GM18867 (cell line): ENCODE measurements around the gene PLK5.
"Not testable (repeated sequence)": the region's sequence is repeated elsewhere in the genome, so short reads cannot be mapped to it uniquely, and the experiment has no call there.

ENCODE experiments used
- ATAC-seq: cut with Tn5 transposase; IDR thresholded peaks from one replicate; pipeline ENCODE4 v1.9.1; 2021; ENCODE audit warnings: mild to moderate bottlenecking, moderate library complexity; ENCODE audit not compliant: unreplicated experiment

The PLK5 gene

DNA sequence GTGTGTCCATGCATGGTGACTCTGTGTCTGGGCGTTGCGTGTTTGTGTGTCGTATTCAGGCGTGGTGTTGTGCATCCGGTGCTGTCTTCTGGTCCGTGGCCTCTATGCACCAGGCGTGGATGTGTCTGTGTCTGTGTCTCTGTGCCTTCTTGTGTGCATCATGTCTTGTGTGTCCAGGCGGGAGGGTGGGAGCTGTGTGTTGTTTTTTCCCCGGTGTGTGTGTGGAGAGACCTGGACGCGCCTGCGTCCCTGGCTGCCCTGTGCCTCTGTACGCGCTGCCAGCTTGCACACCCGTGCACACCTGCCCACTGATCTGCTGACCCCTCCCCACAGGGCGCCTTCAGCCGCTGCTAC lies 1.1 kb downstream of the PLK5 start:
- no peak for ATAC-seq

DNA sequence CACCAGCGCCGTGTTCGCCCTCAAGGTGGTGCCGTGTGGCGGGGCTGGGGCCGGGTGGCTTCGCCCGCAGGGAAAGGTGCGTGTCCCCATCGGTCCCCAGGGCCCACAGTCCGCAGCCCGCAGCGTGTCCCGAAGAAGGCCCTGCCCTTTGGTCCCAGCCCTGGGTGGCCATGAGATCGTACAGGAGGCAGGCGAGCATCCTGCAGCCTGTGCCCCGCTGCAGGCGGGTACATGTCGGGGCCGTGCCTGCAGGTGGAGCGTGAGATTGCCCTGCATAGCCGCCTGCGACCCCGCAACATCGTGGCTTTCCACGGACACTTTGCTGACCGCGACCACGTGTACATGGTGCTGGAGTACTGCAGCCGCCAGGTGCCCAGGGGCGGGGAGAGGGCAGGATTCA lies 1.5 kb downstream of the PLK5 start:
- ATAC-seq, result no peak

DNA sequence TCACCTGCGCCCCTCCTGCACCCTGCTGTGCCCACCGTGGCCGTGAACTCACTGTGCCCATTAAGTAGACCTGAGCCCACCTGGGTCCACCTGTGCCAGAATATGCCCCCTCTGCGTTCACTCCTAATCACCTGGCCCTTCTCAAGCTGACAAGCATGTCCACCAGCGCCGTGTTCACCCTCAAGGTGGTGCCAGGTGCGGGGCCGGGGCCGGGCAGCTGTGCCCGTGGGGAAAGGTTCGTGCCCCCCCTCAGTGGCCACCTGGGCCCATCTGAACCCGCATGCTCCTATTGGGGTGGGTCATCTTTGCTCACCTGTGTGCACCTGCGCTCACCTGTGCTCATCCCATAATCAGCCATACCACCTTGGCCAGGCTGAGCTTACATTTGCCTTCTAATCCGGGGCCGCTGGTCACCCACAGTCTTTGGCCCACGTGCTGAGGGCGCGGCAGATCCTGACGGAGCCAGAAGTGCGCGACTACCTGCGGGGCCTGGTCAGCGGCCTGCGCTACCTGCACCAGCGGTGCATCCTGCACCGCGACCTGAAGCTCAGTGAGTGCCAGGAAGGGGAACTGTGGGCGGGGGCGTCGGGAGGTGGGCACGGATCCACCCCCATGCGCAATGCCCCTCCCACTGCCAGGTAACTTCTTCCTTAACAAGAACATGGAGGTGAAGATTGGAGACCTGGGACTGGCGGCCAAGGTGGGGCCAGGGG lies 2.3 kb downstream of the PLK5 start:
- no peak for ATAC-seq

DNA sequence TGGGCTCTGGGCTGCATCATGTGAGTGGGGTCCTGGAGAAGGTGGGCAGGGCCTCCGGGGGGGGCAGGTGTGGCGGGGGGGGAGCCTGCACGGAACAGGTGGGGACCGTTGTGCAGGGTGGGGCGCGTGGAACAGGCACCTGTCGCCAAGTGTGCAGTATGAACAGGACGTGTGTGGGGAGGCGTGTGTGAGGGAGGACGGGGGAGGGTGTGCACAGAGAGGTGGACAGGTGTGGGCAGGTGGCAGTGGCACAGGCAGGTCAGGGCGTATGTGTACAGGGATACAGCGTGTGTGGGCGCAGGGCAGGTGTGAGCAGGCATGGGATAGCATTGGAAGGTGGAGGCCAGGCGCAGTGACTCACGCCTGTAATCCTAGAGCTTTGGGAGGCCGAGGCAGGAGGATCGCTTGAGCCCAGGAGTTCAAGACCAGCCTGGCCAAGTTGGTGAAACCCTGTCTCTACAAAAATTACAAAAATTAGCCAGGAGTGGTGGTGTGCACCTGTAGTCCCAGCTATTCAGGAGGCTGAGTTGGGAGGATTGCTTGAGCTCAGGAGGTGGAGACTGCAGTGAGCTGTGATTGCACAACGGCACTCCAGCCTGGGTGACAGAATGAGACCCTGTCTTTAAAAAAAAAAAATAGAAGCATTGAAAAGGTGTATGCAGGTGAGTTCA lies 3.2 kb downstream of the PLK5 start:
- ATAC-seq, result no peak

DNA sequence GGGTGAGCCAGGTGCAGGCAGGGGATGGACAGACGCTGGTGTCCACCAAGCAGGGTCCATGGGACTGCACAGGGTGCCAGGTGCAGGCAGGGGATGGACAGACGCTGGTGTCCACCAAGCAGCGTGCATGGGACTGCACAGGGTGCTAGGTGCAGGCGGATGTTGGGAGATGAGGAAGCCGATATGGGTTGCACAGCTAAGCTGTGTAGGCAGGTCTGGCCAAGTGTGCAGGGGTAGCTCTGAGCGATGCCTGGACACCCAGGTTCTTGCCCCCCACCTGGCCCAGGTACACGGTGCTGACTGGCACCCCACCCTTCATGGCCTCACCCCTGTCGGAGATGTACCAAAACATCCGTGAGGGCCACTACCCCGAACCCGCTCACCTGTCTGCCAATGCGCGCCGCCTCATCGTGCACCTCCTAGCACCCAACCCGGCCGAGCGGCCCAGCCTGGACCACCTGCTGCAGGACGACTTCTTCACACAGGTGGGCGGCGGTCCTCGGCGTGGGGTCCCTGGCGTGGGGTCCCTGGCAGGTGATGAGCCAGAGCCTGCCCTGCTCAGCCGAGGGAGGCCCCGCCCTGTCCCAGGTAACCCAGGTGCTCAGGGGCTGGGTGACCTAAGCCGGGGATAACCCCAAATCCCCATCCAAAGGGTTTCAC lies 3.9 kb downstream of the PLK5 start:
- ATAC-seq, result no peak

DNA sequence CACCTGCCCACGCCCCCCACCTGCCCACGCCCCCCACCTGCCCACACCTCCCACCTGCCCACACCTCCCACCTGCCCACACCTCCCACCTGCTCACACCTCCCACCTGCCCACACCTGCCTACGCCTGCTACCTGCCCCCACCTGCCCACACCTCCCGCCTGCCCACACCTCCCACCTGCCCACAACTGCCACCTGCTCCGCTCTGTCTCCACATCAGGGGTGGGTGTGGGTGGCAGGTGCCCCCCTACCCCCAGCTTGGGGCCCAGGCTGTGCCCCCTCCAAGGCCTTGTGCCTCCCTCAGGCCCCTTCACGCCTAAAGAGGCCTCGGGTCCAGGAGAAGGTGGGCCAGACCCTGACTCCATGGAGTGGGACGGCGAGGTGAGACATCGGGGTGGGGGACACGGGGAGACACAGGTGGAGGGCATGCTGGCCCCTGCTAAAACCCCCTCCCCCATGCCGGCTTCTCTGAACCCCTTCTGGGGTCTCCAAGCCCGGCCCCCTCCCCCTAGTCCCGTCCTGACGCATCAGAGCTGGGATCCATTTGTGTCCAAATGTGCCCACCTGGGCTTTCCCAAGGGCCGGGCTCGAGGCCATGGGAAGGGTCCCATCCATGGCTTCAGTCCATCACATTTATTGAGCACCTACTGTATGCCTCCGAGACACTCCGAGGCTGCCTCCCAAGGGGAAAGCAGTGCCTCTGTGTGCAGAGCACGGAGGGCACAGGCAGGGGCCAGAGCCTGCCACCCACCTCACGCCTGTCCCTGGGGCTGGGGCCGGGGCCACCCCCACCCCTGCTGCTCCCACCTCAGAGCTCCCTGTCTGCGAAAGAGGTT lies 4.9 kb downstream of the PLK5 start:
- no peak for ATAC-seq

DNA sequence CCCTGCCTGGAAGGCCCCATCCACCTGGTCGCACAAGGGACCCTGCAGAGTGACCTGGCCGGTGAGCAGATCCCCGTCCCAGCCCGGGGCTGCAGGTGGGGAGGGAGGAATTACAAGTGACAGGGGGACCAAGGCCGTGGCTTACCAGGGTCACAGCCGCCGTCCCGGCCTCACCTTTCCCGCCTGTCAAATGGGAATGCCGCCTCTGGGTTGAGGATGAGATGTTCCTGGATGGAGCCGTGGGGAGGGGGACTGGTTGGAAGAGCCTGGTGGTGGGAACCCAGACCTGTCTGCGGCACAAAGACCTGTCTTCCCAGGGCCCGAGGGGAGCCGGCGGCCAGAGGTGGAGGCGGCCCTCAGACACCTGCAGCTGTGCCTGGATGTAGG lies 5.5 kb downstream of the PLK5 start:
- no peak for ATAC-seq

DNA sequence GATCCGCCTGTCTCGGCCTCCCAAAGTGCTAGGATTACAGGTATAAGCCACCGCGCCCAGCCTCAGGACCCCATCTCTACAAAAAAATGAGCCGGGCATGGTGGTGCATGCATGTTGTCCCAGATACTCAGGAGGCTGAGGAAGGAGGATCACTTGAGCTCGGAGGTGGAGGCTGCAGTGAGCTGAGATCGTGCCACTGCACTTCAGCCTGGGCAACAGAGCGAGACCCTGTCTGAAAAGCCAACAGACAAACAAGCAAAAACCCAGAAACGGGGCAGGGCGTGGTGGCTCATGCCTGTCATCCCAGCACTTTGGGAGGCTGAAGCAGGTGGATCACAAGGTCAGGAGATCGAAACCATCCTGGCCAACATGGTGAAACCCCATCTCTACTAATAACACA lies 7.0 kb downstream of the PLK5 start:
- not testable (repeated sequence) for ATAC-seq

DNA sequence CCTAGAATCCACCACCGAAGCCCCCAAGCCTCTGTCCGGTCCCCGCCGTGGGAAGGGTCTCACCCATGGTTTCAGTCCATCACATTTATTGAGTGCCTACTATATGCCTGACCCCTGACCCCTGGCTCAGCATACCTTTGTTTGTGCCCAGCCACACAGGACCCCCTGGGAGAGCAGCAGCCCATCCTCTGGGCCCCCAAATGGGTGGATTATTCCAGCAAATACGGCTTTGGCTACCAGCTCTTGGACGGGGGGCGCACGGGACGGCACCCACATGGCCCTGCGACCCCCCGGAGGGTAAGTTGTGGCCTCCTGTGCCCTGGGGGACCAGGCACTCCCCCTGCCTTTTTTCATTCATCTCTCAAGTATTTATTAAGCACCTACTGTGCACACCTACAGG lies 7.7 kb downstream of the PLK5 start:
- no peak for ATAC-seq

DNA sequence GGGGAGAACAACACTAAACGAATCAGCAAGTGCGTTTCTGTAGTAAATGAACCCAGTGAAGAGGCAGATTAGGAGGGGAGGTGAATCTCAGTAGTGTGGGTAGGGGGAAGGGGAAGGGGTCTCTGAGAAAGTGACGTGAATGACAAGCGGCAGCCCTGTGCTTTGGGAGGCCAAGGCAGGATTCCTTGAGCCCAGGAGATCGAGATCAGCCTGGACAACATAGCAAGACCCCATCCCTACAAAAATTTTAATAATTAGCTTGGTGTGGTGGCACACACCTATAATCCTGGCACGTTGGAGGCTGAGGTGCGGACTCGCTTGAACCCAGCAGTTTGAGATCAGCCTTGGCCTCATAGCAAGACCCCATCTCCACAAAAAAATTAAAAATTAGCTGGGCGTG lies 8.1 kb downstream of the PLK5 start:
- no peak for ATAC-seq

DNA sequence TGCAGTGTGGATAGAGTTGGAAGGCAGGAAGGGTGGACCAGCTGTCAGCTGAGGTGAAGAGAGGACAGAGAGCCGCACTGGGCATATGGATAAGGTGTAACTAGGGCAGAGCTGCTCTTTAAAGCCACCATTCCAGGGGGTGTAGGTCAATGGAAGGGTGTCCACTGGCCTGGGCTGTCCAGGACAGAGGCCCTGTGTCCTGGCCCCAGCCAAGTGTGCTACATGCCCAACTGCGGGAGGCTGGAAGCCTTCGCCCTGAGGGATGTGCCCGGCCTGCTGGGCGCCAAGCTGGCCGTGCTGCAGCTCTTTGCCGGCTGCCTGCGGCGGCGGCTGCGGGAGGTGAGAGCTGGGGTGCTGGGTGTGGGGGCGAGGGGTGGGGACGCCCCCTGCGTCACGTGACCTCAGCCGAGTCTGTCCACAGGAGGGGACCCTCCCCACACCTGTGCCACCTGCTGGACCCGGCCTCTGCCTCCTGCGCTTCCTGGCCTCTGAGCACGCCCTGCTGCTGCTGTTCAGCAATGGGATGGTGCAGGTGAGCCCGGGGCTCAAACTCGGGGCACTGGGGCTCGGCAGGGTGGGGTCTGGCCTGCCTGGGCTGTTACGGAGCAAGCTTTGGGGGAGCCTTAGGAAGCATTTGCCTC lies 9.8 kb downstream of the PLK5 start:
- ATAC-seq, result no peak

DNA sequence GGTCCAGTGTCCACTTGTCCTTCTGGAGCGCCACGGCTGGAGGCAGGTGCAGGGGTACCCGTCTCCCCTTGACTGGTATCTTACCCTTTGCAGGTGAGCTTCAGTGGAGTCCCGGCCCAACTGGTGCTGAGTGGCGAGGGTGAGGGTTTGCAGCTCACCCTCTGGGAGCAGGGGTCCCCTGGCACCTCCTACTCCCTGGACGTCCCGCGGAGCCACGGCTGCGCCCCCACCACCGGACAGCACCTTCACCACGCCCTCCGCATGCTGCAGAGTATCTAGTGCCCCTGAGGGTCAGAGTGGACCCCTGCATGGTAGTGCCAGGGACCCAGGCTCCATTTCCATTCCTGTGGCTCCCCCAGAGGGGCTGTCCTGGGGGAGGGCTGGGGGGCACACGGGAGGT lies 11.1 kb downstream of the PLK5 start:
- ATAC-seq, result no peak

DNA sequence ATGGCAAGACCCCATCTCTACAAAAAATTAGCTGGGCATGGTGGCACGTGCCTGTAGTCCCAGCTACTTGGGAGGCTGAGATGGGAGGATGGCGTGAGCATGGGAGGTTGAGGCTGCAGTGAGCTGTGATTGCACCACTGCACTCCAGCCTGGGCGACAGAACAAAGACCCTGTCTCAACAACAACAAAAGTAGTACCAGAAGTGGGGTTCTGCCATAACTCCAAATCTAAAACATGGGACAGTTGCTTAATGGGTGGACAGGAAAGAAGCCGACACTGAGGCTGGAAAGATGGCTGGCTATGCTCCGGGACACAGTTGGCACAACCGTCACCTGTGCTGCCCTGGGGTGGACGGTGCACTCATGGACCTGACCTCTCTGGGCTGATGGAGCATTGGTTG lies 11.8 kb downstream of the PLK5 start:
- ATAC-seq, result not testable (repeated sequence)

DNA sequence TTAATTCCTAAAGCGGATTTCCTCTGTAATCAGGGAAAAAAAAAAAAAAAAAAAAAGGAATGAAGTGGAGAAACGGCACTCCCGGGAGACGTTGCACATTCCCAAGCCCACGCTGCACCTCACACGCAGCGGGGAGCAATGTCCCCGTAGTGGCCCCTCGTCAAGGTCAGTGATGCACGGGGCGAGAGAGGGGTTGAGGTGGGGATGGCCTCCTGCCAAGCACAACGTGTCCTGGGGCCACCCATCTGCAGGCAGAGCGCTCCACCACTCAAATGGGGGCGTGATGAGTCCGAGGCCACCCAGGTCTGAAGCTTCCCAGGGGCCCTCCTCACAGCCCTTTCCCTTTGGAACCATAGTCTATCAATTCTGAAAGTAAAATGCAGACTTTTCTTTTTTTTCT lies 15.1 kb downstream of the PLK5 start:
- ATAC-seq, result no peak

DNA sequence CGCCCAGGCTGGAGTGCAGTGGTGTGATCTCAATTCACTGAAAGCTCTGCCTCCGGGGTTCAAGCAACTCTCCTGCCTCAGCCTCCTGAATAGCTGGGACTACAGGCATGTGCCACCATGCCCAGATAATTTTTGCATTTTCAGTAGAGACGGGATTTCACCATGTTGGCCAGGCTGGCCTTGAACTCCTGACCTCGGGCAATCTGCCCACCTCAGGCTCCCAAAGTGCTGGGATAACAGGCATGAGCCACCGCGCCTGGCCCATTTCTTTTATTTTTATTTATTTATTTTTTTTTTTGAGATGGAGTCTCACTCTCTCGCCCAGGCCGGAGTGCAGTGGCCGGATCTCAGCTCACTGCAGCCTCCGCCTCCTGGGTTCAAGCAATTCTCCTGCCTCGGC lies 15.9 kb downstream of the PLK5 start:
- ATAC-seq, result not testable (repeated sequence)

DNA sequence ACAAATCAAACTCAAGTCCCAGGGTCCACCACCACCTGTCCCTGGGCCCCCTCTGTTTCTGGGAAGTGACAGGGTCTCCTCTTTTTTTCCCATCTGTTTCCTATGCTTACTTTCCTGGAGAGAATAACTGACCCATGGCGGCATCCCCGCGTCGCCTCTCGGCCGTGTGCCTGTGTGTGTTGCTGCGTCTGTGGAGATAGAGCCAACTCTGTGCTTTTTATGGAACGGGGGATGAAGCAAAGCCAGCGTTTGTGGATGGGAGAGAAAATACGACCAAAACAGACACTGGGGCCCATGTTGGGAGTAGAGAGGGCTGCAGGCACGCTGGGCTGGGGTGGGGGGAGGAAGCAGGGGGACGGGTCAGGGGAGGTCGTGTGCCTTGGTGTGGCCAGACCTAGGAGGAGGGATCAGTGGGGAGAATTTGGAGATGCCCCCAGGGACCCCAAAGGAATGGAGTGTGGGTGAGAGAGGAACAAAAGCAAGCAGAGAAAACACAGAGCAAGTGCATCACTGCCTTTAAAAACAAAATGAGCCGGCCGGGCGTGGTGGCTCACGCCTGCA lies 16.6 kb downstream of the PLK5 start:
- ATAC-seq, result no peak

DNA sequence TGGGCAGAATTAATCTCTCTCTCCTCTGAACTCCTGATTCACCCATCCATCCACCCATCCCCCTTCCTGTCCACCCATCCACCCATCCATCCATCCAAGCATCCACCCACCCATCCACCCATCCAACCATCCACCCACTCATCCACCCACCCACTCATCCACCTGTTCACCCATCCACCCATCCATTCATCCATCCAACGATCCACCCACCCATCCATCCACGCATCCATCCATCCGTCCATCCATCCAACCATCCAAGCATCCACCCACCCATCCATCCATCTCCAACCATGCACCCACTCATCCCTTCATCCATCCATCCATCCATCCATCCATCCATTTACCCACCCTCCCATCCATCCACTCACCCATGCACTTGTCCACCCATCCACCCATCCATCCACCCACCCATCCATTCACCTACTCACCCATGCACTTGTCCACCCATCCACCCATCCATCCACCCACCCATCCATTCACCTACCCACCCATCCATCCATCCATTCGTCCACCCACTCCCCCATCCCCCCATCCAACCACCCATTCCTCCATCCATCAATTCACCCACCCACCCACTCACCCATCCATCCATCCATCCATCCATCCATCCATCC lies 25.6 kb downstream of the PLK5 start:
- no peak for ATAC-seq

DNA sequence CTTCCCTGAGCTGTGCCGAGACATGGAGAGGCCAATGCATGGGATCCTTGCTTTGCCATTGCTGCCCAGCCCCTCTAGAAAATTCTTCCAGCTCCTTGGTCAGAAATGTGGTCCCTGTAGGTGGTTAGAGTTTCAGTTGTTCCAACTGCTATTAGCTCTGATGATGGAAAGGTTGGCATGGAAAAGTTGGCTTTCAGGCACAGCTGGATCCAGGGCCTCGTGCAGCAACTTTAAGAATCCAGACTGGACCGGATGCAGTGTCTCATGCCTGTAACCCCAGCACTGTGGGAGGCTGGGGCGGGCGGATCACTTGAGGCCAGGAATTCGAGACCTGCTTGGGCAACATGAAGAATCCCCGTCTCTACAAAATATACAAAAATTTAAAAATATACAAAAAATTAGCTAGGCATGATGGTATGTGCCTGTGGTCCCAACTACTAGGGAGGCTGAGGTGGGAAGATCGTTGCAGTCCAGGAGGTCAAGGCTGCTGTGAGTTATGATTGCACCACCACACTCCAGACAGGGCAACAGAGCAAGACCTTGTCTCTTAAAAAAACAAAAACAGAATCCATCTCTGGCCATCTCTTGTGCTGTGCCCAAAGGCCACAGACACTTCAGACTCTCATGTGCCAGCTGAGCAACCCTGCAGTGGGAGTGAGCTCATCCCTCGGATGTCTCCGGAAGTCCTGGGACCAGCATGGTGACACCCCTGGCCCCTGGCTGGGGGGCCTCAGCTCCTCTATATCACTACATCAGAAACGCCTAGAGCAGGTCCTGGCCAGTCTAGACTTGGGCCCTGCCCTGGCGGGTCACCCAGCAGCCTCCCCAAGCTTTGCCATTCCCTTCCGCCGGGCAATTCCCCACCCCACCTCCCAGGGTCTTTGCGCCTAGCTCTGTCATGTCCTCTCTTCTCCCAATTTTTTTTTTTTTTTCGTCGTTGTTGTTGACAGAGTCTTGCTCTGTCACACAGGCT lies 27.5 kb downstream of the PLK5 start:
- ATAC-seq, result no peak

DNA sequence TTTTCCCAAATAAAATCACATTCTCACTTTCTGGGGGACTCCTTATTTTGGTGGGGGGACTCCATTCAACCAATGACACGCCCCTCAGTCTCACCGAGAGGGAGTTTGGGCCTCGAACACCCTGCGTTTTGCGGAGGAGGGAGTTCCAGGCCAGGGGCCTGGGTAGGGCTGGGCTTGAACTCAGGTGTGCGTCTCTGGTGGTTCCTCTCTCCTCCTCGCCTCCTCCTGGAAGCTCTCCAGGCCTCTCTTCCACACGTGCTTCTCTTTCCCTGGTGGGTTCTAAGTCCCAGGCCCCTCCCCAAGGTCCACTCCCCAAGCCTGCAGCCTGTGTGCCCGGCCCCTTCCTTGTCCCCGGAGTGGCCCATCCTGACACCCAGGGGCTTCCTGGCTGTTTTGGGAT lies 29.5 kb downstream of the PLK5 start:
- ATAC-seq, result no peak
